Occipital lobe (tissue), 2 donors: Measurements from ENCODE around the gene DHDDS. TPM values are rescaled to one million over a fixed set of nuclear protein-coding genes. Genes with fewer than 3 reads are reported as not detected.
"Not testable (repeated sequence)": the region's sequence is repeated elsewhere in the genome, so short reads cannot be mapped to it uniquely, and the experiment has no call there.

Experiments used
- DNase-seq: peaks from one replicate; lab custom pipeline; 2025; lab: John Stamatoyannopoulos, UW
- total RNA-seq: library from RNA; depleted of rRNA; stranded (reverse); fragments of >200 nt; gene quantifications from one replicate; pipeline ENCODE4 v1.2.3, GENCODE V29; 2014

The DHDDS gene
- total RNA-seq, result 27.3 TPM

- peak; percentile 98 for DNase-seq
Measured at GRCh38 chr1:26431979-26432695, at the start of gene DHDDS. DHDDS (plus strand) TSS chr1:26432321; CDS start chr1:26432946, 625 bp downstream.

GRCh38 chr1:26384076-26384475 is 48.0 kb upstream of the DHDDS start:
- no peak for DNase-seq

GRCh38 chr1:26385063-26385462 is 47.1 kb upstream of the DHDDS start:
- not testable (repeated sequence) for DNase-seq

GRCh38 chr1:26387447-26387846 is 44.7 kb upstream of the DHDDS start:
- no peak for DNase-seq

- no peak for DNase-seq
Measured at GRCh38 chr1:26388791-26389445, 43.2 kb upstream of the DHDDS start.

GRCh38 chr1:26389604-26390247 is 42.4 kb upstream of the DHDDS start:
- no peak for DNase-seq

GRCh38 chr1:26391450-26391849 is 40.7 kb upstream of the DHDDS start:
- no peak for DNase-seq

GRCh38 chr1:26395754-26396153 is 36.4 kb upstream of the DHDDS start:
- DNase-seq, result no peak

- no peak for DNase-seq
Measured at GRCh38 chr1:26399034-26399433, 33.1 kb upstream of the DHDDS start.

- DNase-seq, result no peak
Measured at GRCh38 chr1:26401891-26402290, 30.2 kb upstream of the DHDDS start.

- DNase-seq, result no peak
Measured at GRCh38 chr1:26403656-26404055, 28.5 kb upstream of the DHDDS start.

GRCh38 chr1:26404641-26405040 is 27.5 kb upstream of the DHDDS start:
- no peak for DNase-seq

- no peak for DNase-seq
Measured at GRCh38 chr1:26405281-26405915, 26.7 kb upstream of the DHDDS start.

GRCh38 chr1:26408604-26409003 is 23.5 kb upstream of the DHDDS start:
- DNase-seq, result peak; percentile 15

- DNase-seq, result no peak
Measured at GRCh38 chr1:26409191-26409807, 22.8 kb upstream of the DHDDS start.

GRCh38 chr1:26410706-26411623 is 21.2 kb upstream of the DHDDS start, which contains the start of gene LIN28A:
LIN28A (plus strand) TSS chr1:26410817; CDS start chr1:26410892, 75 bp downstream.
- DNase-seq, result no peak

GRCh38 chr1:26411624-26412074 is 20.5 kb upstream of the DHDDS start:
- no peak for DNase-seq

GRCh38 chr1:26412180-26412840 is 19.8 kb upstream of the DHDDS start:
- no peak for DNase-seq

GRCh38 chr1:26413031-26413430 is 19.1 kb upstream of the DHDDS start:
- no peak for DNase-seq
